PC-9 (cell line): ENCODE results near the gene FREM2. TPM values are rescaled to one million over a fixed set of nuclear protein-coding genes. Genes with fewer than 3 reads are reported as not detected.

Experiments
- BruUV-seq: library from RNA; stranded (reverse); fragments of 400-500 nt; replicated peaks from 2 replicates; lab custom pipeline; 2021; lab: Mats Ljungman, UMichigan
- CTCF ChIA-PET: fragments of 300-600 bp; sonication (Branson Sonifier 250); formaldehyde crosslinking; loops from one replicate; lab custom pipeline; 2022; ENCODE audit warnings: antibody characterized with exemption; lab: Charles Lee
- POLR2A ChIA-PET: fragments of 300-600 bp; sonication (Branson Sonifier 250); formaldehyde crosslinking; loops from one replicate; lab custom pipeline; 2022; ENCODE audit warnings: antibody characterized with exemption; ENCODE audit not compliant: unreplicated experiment; lab: Charles Lee
- DNase-seq, 2 experiments: peaks; one replicate each; pipeline versions ENCODE4 v3.0.0 to v3.0.0-alpha.2; 2015 to 2022; ENCODE audit warnings: mixed read lengths in 1 of 2
- H2AFZ ChIP-seq: fragments of 200-600 bp; sonication (generic); 2 replicates; pipeline ENCODE4 v1.8.1; 2017; ENCODE audit warnings: antibody characterized with exemption
- H3F3A ChIP-seq: fragments of 200-600 bp; sonication (generic); 2 replicates; pipeline ENCODE4 v1.8.1; 2017; ENCODE audit warnings: antibody characterized with exemption, mild to moderate bottlenecking, low read depth; ENCODE audit not compliant: insufficient read depth
- H3K27ac ChIP-seq: fragments of 200-600 bp; sonication (generic); 2 replicates; pipeline ENCODE4 v1.6.1; 2016; ENCODE audit warnings: mixed run types
- H3K27me3 ChIP-seq: fragments of 200-600 bp; sonication (generic); 2 replicates; pipeline ENCODE4 v1.6.1; 2016; ENCODE audit warnings: low read depth, mixed run types; ENCODE audit not compliant: insufficient read depth
- H3K36me3 ChIP-seq: fragments of 200-600 bp; sonication (generic); 2 replicates; pipeline ENCODE4 v1.6.1; 2016; ENCODE audit warnings: low read depth, mixed run types
- H3K4me1 ChIP-seq: fragments of 200-600 bp; sonication (generic); replicated peaks from 2 replicates; pipeline ENCODE4 v1.6.1; 2016; ENCODE audit warnings: mixed run types; ENCODE audit not compliant: insufficient read depth
- H3K4me2 ChIP-seq: fragments of 200-600 bp; sonication (generic); 2 replicates; pipeline ENCODE4 v1.6.1; 2017; ENCODE audit warnings: mixed run types
- H3K4me3 ChIP-seq: fragments of 200-600 bp; sonication (generic); 2 replicates; pipeline ENCODE4 v1.6.1; 2016; ENCODE audit warnings: mixed run types
- H3K79me2 ChIP-seq: fragments of 200-600 bp; sonication (generic); 2 replicates; pipeline ENCODE4 v1.6.1; 2017; ENCODE audit warnings: low read depth, mixed run types
- H3K9me2 ChIP-seq: fragments of 200-600 bp; sonication (generic); 2 replicates; pipeline ENCODE4 v1.8.1; 2017; ENCODE audit warnings: mild to moderate bottlenecking; ENCODE audit not compliant: insufficient read depth
- H3K9me3 ChIP-seq: fragments of 200-600 bp; sonication (generic); 2 replicates; pipeline ENCODE4 v1.8.1; 2016; ENCODE audit warnings: low read depth; ENCODE audit not compliant: insufficient read depth
- H4K20me1 ChIP-seq: fragments of 200-600 bp; sonication (generic); 2 replicates; pipeline ENCODE4 v1.8.1; 2017; ENCODE audit not compliant: insufficient read depth
- EZH2 ChIP-seq: fragments of 200-600 bp; sonication (generic); IDR thresholded peaks from 2 replicates; pipeline ENCODE4 v1.8.0; 2017; ENCODE audit warnings: antibody characterized with exemption, low read depth
- intact Hi-C: fragments of 100-400 bp; cut with micrococcal nuclease; formaldehyde crosslinking; loops from one replicate; pipeline ENCODE4 v1.10.0; 2022; ENCODE audit not compliant: unreplicated experiment
- total RNA-seq: library from RNA; stranded (reverse); gene quantifications from 2 replicates; pipeline ENCODE4 v1.2.3, GENCODE V29; 2021
- TF ChIP-seq, protein P1 (sequence below): fragments of 200-600 bp; sonication (generic); conservative IDR thresholded peaks from 2 replicates; pipeline ENCODE4 v1.6.1; 2017; ENCODE audit warnings: mixed run types, antibody characterized with exemption, mild to moderate bottlenecking, moderate library complexity

FREM2 gene
- total RNA-seq, 1 experiment from 2014 or later = 0.65 TPM

- intact Hi-C loops = no loop called here
- Histone ChIP-seq H3K36me3 (no peaks in the 10 kb centered on the region), H3F3A (no peaks in the 10 kb centered on the region), H3K4me1 (no peaks in the 10 kb centered on the region), H3K4me2 (no peak overlapping the region), H2AFZ (no peak overlapping the region), H3K27ac (no peak overlapping the region), H3K9me3 (no peaks in the 10 kb centered on the region), H3K4me3 (no peak overlapping the region), H3K9me2 (no peaks in the 10 kb centered on the region; the same call in 1 of the 2 replicates), H4K20me1 (no peaks in the 10 kb centered on the region), H3K27me3 (no peaks in the 10 kb centered on the region), H3K79me2 (no peaks in the 10 kb centered on the region)
- POLR2A ChIA-PET = no interaction called here
- DNase-seq = no peak
- no peak for TF ChIP-seq EZH2
- TF ChIP-seq, protein P1, sequence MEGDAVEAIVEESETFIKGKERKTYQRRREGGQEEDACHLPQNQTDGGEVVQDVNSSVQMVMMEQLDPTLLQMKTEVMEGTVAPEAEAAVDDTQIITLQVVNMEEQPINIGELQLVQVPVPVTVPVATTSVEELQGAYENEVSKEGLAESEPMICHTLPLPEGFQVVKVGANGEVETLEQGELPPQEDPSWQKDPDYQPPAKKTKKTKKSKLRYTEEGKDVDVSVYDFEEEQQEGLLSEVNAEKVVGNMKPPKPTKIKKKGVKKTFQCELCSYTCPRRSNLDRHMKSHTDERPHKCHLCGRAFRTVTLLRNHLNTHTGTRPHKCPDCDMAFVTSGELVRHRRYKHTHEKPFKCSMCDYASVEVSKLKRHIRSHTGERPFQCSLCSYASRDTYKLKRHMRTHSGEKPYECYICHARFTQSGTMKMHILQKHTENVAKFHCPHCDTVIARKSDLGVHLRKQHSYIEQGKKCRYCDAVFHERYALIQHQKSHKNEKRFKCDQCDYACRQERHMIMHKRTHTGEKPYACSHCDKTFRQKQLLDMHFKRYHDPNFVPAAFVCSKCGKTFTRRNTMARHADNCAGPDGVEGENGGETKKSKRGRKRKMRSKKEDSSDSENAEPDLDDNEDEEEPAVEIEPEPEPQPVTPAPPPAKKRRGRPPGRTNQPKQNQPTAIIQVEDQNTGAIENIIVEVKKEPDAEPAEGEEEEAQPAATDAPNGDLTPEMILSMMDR = no peak
- no TSS peak for BruUV-seq
- CTCF ChIA-PET = no interaction called here
These were observed 246.9 kb downstream of the FREM2 start for GRCh38 chr13:38933786-38934185.
